ENCODE data around the gene RPS19BP1. TPM values are rescaled to one million over a fixed set of nuclear protein-coding genes. Genes with fewer than 3 reads are reported as not detected.

Gene RPS19BP1
- total RNA-seq, 1 experiment from 2014 or later = 80.4 TPM

DNA sequence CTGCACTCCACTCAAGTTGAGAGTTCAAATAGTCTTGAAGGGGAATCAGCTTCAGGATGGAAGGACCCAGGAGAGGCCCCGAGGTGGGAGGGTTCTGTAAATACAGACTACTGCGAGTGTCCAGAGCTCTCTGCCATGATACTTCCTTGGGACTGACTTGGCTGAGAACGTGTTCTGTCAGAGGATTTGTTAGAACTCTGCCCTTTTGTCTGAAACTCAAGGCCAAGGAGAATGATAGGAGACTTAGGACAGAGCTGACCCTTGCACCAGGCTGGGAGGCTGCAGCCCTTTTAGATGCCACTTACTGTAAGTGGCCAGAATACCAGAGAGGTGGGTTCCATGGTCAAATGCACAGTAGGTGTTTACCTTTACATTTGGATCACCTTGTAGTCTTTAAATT is 15.1 kb downstream of the RPS19BP1 start:
- no peak for ATAC-seq
- POLR2A ChIA-PET = interaction anchor here (0.8 to 1.6 kb wide), 3 partner anchors 10 to 21 kb away, joined by 3 to 5 read pairs (median 5); partner anchors contain the start of gene MIEF1
- intact Hi-C loops (cut with micrococcal nuclease) = no loop called here

More for the DNA sequence above, 15.1 kb downstream of the RPS19BP1 start:
- Histone ChIP-seq H3K4me3 (replicated peaks in 1 of 2; ENCODE audit: low read depth in 1 of 2, low read length in 2 of 2) (no peak overlapping the region), H3K4me2 (ENCODE audit: low read length) (no peak overlapping the region), H3K9ac (ENCODE audit: low read length) (no peak overlapping the region), H3K9me3 (ENCODE audit: control insufficient read depth in 1 of 2, insufficient read depth in 1 of 2, low read depth in 1 of 2, low read length in 2 of 2) (no peaks in the 10 kb centered on the region), H3K79me2 (ENCODE audit: insufficient read depth, low read length) (peaks cover 67% of the 10 kb centered on the region), H4K20me1 (ENCODE audit: insufficient read depth) (peaks cover 19% of the 10 kb centered on the region; the same call in 1 of the 2 replicates), H2AFZ (ENCODE audit: low read depth, low read length, poor library complexity, severe bottlenecking) (no peak overlapping the region), H3K9me2 (ENCODE audit: insufficient read depth) (no peaks in the 10 kb centered on the region), H3K27me3 (ENCODE audit: insufficient read depth, low read length) (no peaks in the 10 kb centered on the region), H3K36me3 (ENCODE audit: control insufficient read depth in 1 of 2, insufficient read depth in 2 of 2, low read length in 2 of 2) (peaks cover 39 to 57% of the 10 kb centered on the region in 2 experiments), H3K27ac (ENCODE audit: low read depth, low read length) (0 out of 2 replicates have a peak overlapping the region, but pooled peaks have one; percentile 99), H3K4me1 (ENCODE audit: control insufficient read depth in 1 of 2, insufficient read depth in 2 of 2, low read length in 2 of 2) (peaks cover 15 to 30% of the 10 kb centered on the region in 2 experiments)
- CTCF ChIA-PET = interaction anchor here (1.1 to 2.3 kb wide), 3 partner anchors 11 to 21 kb away, joined by 4 to 12 read pairs (median 6); partner anchors contain the start of gene MIEF1
- DNase-seq (ENCODE audit: low read depth, low spot score) = no peak
- no TSS peak for BruUV-seq (replicated peaks)
- RAD21 ChIA-PET (ENCODE audit: low non-redundant PET in 1 of 2, low total read pairs in 2 of 2, uncharacterized antibody in 2 of 2, unreplicated experiment in 2 of 2) = no interaction called here
- TF ChIP-seq EZH2phosphoT487 (IDR thresholded peaks at IDR 0.05; ENCODE audit: borderline replicate concordance) = no peak
- TF ChIP-seq, protein P1, sequence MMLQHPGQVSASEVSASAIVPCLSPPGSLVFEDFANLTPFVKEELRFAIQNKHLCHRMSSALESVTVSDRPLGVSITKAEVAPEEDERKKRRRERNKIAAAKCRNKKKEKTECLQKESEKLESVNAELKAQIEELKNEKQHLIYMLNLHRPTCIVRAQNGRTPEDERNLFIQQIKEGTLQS (IDR thresholded peaks at IDR 0.05) = no peak
- TF ChIP-seq EGR1 (IDR thresholded peaks at IDR 0.05; ENCODE audit: low read depth) = no peak
- TF ChIP-seq, protein P2, sequence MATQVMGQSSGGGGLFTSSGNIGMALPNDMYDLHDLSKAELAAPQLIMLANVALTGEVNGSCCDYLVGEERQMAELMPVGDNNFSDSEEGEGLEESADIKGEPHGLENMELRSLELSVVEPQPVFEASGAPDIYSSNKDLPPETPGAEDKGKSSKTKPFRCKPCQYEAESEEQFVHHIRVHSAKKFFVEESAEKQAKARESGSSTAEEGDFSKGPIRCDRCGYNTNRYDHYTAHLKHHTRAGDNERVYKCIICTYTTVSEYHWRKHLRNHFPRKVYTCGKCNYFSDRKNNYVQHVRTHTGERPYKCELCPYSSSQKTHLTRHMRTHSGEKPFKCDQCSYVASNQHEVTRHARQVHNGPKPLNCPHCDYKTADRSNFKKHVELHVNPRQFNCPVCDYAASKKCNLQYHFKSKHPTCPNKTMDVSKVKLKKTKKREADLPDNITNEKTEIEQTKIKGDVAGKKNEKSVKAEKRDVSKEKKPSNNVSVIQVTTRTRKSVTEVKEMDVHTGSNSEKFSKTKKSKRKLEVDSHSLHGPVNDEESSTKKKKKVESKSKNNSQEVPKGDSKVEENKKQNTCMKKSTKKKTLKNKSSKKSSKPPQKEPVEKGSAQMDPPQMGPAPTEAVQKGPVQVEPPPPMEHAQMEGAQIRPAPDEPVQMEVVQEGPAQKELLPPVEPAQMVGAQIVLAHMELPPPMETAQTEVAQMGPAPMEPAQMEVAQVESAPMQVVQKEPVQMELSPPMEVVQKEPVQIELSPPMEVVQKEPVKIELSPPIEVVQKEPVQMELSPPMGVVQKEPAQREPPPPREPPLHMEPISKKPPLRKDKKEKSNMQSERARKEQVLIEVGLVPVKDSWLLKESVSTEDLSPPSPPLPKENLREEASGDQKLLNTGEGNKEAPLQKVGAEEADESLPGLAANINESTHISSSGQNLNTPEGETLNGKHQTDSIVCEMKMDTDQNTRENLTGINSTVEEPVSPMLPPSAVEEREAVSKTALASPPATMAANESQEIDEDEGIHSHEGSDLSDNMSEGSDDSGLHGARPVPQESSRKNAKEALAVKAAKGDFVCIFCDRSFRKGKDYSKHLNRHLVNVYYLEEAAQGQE (IDR thresholded peaks at IDR 0.05; ENCODE audit: low read depth) = no peak
- TF ChIP-seq YY1 (IDR thresholded peaks at IDR 0.05; ENCODE audit: extremely low read depth, insufficient replicate concordance, low read depth, low read length) = no peak
